Psoas muscle (tissue), 8 donors: ENCODE measurements around the gene CAMTA1. TPM values are rescaled to one million over a fixed set of nuclear protein-coding genes. Genes with fewer than 3 reads are reported as not detected.

Experiments used
- ATAC-seq, 4 donors: fragments of 200-7000 bp; cut with Tn5 transposase; one replicate each; pipeline ENCODE4 v1.9.1; 2020; ENCODE audit warnings: moderate library complexity in 3 of 4, mild to moderate bottlenecking in 2 of 4
- DNase-seq, 2 donors: peaks; one replicate each; pipeline ENCODE4 v3.0.0-alpha.2; 2020
- H3K27ac ChIP-seq: fragments of 200-600 bp; one replicate; pipeline ENCODE4 v1.8.0; 2022
- H3K27me3 ChIP-seq, 3 donors: fragments of 200-600 bp in 1 of 3; one replicate each; pipeline versions ENCODE4 v1.6.1 to v1.8.0; 2013 to 2022; ENCODE audit warnings: low read length in 2 of 3, mild to moderate bottlenecking in 2 of 3, moderate library complexity in 1 of 3; ENCODE audit not compliant: insufficient read depth in 3 of 3
- H3K36me3 ChIP-seq, 2 donors: fragments of 200-600 bp in 1 of 2; one replicate each; pipeline versions ENCODE4 v1.6.1 to v1.8.0; 2013 to 2022; ENCODE audit warnings: low read depth in 1 of 2, mild to moderate bottlenecking in 1 of 2, moderate library complexity in 1 of 2; ENCODE audit not compliant: insufficient read depth in 1 of 2
- H3K4me1 ChIP-seq: fragments of 200-600 bp; one replicate; pipeline ENCODE4 v1.8.0; 2022
- H3K4me3 ChIP-seq: fragments of 200-600 bp; one replicate; pipeline ENCODE4 v1.8.0; 2022; ENCODE audit warnings: mild to moderate bottlenecking
- H3K9me3 ChIP-seq: fragments of 200-600 bp; one replicate; pipeline ENCODE4 v1.8.0; 2022
- CTCF ChIP-seq: fragments of 200-600 bp; IDR thresholded peaks from one replicate; pipeline ENCODE4 v1.8.0; 2022; ENCODE audit warnings: antibody characterized with exemption
- WGBS, 3 donors: extraction: QIAGEN DNeasy Blood & Tissue Kit; methylation state at CpG; one replicate each; pipeline versions ENCODE4 v1.1.6 to v1.1.7; 2013; 5-methylcytosine and 5-hydroxymethylcytosine counted together
- intact Hi-C, 2 donors: fragments of 100-400 bp; cut with DNase I; formaldehyde crosslinking; loops; one replicate each; pipeline versions ENCODE4 v1.11.0 to v1.14.2; 2022
- polyA plus RNA-seq, 3 donors: library from polyadenylated mRNA; stranded (reverse); fragments of 200-250 nt; gene quantifications; one replicate each; pipeline ENCODE4 v1.2.3, GENCODE V29; 2013
- total RNA-seq, 4 donors: library from RNA; stranded (reverse); fragmentation: NEBNext Ultra II Directional in 2 of 4; extraction: Animal tissue kit (Norgen Biotek cat#: 25700) in 2 of 4; gene quantifications; one replicate each; pipeline versions ENCODE4 v1.2.1 to v1.2.4, GENCODE V29; 2021 to 2023
- donor health status: healthy with polysubstance abuse.
- donor health status: DM: no; HTN: no; CAD: no; lungs with moderate emphysema.
- donor health status: Bipolar disorder and iron deficiency.
- donor health status: healthy.
- donor health status: DM: yes; HTN: yes; CAD: no.
- donor health status: DM: no; HTN: no; CAD: no.
- donor health status: DM: no; HTN: no; CAD: no.
- donor health status: DM: yes; HTN: yes; CAD: no.

The CAMTA1 gene
- total and polyA plus RNA-seq, 7 donors: 64.6 to 206 (median 76.5) TPM

GRCh38 chr1:7235871-7236517, 450.7 kb downstream of the CAMTA1 start:
- DNase-seq: no peak
- ATAC-seq: no peak
- no peak overlapping the region for H3K4me3 ChIP-seq
- no peaks in the 10 kb centered on the region for H3K27me3 ChIP-seq
- H3K36me3 ChIP-seq: no peaks in the 10 kb centered on the region
- intact Hi-C loops: no loop called here
- H3K4me1 ChIP-seq: no peaks in the 10 kb centered on the region
- no peak for TF ChIP-seq CTCF
- 73 to 77% (median 74%) methylated on average over 17 of the region's 17 CpGs for WGBS, 3 donors
- H3K27ac ChIP-seq: no peak overlapping the region
- H3K9me3 ChIP-seq: no peaks in the 10 kb centered on the region

- intact Hi-C loops: no loop called here
- no peaks in the 10 kb centered on the region for H3K36me3 ChIP-seq
- no peaks in the 10 kb centered on the region for H3K4me1 ChIP-seq
- no peaks in the 10 kb centered on the region for H3K27me3 ChIP-seq
- no peak for TF ChIP-seq CTCF
- no peak for ATAC-seq
- H3K9me3 ChIP-seq: no peaks in the 10 kb centered on the region
- DNase-seq: no peak
- no peak overlapping the region for H3K27ac ChIP-seq
- WGBS, 3 donors: 73 to 84% (median 83%) methylated on average over 6 of the region's 6 CpGs
- H3K4me3 ChIP-seq: no peak overlapping the region
Observed at GRCh38 chr1:7236844-7237515, 451.7 kb downstream of the CAMTA1 start.

- ATAC-seq: no peak
- no peaks in the 10 kb centered on the region for H3K9me3 ChIP-seq
- intact Hi-C loops: no loop called here
- H3K4me3 ChIP-seq: no peak overlapping the region
- TF ChIP-seq CTCF: no peak
- peaks cover 0 to 9% (median 1%) of the 10 kb centered on the region in 3 donors for H3K27me3 ChIP-seq
- no peak overlapping the region for H3K27ac ChIP-seq
- no peaks in the 10 kb centered on the region for H3K36me3 ChIP-seq
- 81 to 91% (median 85%) methylated on average over 6 of the region's 6 CpGs for WGBS, 3 donors
- no peak for DNase-seq
- H3K4me1 ChIP-seq: no peaks in the 10 kb centered on the region
Observed at GRCh38 chr1:7247158-7247557, 461.9 kb downstream of the CAMTA1 start.

GRCh38 chr1:7247791-7248548, 462.7 kb downstream of the CAMTA1 start:
- no peak for ATAC-seq
- Histone ChIP-seq H3K4me1 (no peaks in the 10 kb centered on the region), H3K27me3 (peaks cover 0 to 9% (median 1%) of the 10 kb centered on the region in 3 donors), H3K27ac (no peak overlapping the region), H3K9me3 (no peaks in the 10 kb centered on the region), H3K36me3 (no peaks in the 10 kb centered on the region), H3K4me3 (no peak overlapping the region)
- no peak for TF ChIP-seq CTCF
- intact Hi-C loops: no loop called here
- WGBS, 3 donors: 63 to 72% (median 65%) methylated on average over 22 of the region's 22 CpGs
- no peak for DNase-seq
